Iris pigment epithelial cell (primary cell): ENCODE data around the gene SESN3.
"Not testable (repeated sequence)": the region's sequence is repeated elsewhere in the genome, so short reads cannot be mapped to it uniquely, and the experiment has no call there.

Source experiments
- DNase-seq: peaks from one replicate; pipeline ENCODE4 v3.0.0-alpha.2; 2011; ENCODE audit warnings: low read depth

Gene SESN3

GRCh38 chr11:95152876-95153856, 77.8 kb downstream of the SESN3 start:
- no peak for DNase-seq

GRCh38 chr11:95150956-95151684, 79.9 kb downstream of the SESN3 start:
- DNase-seq = peak; percentile 90

DNA sequence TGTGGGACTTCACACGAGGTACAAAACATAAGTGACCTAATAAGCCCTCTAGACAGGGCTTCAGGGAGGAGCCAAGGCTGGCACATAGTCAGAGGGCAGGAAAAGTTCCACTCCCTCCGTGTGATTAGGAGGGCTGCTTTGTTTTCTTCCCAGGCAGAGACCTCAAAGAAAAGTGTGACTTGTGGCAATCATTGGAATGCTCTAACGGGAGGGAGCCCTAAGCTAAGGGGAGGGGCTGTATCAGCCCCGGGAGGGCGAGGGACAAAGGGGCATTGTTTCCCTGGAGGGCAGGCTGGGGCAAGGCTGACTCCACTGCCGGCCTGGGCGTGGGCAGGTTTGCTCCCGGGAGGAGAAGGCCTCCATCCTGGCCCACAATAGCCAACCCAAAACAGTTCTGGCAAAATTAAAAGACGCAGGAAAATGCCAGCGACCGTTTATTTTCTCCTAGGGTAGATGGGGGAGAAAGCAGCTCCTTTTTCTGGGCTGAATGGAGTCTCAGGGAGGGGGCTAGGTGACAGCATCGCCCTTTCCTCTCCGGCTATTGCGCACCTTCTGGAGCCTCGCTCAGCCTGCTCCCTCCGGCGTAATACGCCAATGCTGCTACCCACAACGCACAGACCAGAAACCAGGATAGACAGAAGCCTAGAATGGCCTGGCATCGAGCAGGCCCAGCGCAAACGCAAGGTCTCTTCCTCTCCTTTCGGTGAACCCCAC, 81.2 kb downstream of the SESN3 start:
- no peak for DNase-seq

DNA sequence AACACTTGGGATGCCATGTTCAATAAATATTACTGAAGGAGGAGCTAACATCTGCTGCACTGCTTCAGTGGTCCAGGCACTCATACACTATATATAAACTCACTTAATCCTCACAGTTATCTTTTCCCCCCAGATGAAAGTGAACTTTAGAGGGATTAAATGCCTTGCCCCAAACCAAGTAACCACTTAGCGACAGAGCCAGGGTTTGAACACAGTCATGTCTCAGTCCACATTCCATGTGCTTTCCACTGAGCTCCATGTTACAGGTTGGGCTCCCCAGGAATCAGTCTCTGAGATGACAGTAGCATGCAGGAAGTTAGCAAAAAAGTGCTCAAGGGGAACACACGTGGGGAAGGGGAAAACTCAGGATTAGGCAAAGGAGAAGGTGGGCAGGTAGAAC, 82.1 kb downstream of the SESN3 start:
- no peak for DNase-seq

DNA sequence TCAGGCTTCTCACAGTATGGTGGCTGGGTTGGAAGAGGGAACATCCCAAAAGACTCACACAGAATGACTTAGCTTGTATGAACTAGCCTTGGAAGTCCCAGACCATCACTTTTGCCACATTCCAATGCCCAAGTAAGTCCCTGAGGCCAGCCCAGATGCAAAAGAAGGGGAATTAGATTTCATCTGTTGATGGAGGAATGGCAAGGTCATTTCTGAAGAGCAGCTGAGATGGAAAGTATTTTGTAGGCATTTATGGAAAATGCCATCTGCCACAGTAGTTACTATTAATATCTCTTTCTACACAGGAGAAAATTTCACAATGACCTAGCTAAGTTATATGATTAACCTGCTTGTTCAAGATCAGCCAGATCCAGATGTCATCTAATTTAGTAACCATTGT, 82.6 kb downstream of the SESN3 start:
- DNase-seq = no peak

DNA sequence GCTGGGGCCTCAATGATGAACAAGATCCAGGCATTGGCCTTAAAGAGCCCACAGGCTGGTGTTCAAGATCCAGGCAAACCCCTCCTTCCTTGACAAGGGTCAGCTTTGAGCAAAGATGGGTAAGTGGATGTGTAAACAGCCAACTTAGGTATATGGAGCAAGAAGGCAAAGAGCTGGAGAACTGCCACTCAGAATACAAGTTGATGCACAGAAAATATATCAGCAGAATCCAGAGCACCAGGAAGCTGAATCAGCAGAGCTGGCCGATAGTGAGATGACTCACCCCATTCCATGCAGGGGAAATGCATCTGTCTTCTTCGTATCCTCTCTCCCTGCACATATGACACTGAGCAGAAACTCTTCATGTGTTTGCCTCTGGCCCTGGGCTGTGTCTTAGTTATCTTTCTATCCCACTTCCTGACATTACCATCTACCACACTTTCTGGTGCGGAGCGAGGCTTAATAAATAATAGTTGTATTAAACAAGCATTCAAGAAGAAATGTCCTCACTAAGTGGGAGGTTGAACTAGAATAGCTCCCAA, 83.6 kb downstream of the SESN3 start:
- DNase-seq = peak; percentile 94

- DNase-seq = no peak
Measured at GRCh38 chr11:95145430-95146060, 85.5 kb downstream of the SESN3 start.

DNA sequence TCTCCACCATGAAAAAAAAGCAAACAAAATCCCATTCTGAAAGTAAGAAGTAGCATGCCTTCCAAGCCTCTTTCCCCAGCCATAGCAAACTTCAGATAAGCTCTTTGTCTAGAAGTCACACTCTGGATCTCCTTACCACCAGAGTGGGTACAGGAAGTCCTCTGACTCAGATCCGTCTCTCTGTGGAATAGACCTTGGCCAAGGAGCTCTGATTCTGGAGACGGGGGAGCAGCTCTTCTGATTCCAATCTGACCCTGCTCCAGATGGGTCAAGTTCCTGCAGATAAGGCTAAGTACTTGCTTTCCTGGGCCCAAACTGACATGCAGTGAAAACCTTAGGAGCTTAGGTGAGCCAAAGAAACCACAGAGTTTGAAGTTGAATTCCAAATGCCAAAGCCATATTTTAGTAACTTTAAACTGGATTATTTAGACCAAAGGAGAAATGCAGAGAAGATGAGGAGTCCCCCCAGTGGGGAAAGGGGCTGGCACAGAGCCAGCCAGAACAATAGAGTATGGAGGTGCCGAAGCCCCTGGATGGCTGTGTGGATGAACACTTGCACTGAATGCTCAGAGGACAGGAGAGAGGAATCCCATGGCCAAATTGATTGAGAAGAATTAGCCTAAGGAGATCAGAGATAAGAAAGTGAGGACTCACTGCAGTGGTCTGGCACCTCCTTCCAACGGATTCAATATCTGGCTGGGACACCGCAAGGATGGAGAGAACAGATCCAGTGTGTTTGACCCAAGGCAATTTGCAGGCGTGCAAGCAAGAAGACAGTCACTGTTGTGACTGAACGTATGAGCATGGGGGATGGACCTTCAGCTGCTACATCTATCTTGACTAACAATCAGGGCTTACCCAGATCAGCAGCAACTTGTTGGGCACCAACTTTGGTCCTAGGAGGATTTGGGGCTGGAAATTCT, 86.4 kb downstream of the SESN3 start:
- no peak for DNase-seq

GRCh38 chr11:95143106-95143681, 87.8 kb downstream of the SESN3 start:
- no peak for DNase-seq

DNA sequence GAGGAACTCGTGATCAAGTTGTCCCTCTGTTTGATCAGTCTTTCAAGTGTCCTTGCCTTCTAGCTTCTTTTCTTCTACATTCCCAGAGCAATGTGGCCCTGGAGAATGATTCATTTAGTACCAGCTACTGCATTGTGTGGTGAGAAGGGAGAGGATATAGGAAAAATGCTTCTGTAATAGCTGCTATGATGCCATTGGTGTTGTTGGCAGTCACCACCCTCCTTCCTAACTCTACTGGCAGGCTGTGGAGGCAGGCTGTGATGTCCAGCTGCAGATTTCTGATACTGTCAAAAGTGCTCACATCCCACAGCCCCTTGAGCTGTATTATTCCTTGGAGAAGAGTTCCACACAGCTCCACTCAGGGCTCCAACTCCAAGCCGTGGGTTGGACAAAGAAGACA, 88.6 kb downstream of the SESN3 start:
- no peak for DNase-seq

- peak; percentile 79 for DNase-seq
Measured at GRCh38 chr11:95140397-95141033, 90.5 kb downstream of the SESN3 start.

DNA sequence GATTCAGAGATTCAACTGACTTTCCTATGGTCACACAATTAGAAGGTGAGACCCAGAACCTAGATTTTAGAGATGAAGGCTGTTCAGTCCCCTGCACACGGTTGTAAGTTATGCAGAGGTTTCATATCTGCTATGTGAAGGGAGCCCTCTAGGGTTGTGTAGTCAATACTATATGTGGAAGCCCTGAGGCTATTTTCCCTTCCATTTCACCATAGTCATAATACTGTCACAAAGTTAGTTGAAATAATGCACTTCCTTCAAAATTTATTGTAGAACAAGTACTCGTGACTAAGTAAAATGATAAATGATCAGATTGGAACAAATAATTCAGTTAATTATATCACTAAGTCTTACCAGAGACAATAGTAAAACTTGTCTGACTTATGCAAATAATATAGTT, 92.6 kb downstream of the SESN3 start:
- peak; percentile 39 for DNase-seq

DNA sequence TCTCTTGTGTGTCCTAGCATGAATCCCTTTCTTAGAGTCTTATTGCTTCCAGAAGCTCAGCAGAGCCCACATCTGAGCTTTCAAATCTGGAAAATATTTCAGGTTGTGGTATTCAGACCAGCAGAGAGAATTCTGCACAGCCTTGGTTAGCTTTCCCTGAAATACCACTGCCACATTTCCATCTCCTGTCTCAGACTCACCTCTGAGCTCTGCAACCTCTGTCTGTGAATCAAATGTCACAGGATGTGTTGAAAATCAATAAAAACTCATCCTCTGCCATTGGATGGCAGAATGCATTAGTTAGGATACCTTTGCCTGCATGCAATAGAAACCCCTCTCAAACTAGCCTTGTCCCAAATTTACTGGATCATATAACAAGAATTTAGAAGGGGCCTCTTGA, 93.7 kb downstream of the SESN3 start:
- DNase-seq = no peak

DNA sequence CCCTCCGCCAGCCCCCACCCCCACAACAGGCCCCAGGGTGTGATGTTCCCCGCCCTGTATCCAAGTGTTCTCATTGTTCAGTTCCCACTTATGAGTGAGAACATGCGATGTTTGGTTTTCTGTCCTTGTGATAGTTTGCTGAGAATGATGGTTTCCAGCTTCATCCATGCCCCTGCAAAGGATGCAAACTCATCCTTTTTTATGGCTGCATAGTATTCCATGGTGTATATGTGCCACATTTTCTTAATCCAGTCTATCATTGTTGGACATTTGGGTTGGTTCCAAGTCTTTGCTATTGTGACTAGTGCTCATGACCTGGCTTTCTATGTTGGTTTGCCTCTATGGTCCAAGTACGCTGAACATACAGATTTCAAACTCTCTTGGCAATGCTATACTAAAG, 94.3 kb downstream of the SESN3 start:
- DNase-seq = not testable (repeated sequence)

DNA sequence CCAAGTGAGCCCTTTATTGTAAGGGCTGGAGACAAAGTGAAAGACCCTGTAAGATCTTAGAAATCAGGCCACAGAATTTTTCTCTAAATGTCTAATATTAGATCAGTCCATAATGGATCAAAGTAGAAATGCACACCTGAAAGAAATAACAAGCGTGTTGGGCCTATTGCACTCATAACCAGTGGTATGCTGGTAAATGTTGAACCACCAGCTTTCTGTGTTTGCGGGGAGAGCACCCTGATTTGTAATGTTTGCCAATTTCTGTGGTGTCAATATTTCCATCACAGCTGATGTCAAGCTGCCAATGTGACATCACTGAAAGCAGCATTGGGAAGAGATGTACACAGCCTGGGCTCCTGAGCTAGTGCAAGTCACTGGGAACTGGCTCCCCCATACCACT, 95.1 kb downstream of the SESN3 start:
- DNase-seq = no peak

DNA sequence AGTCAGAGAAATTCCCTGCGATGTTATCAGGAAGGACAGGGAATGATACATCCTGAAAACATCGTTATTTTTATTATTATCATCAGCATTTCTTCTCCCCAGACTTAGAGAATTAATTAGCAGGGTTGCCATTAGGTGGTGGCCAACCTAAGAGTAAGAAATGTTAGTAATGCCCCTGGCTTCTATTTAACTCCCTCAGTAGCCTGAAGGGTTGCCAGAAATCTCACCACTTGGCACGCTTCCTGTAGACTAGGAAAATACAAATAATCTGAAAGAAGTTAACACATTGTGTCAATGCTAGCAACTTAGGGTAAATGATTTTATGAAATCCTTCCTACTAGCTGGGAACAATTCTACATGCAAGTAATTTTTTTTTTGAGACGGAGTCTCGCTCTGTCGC, 95.8 kb downstream of the SESN3 start:
- no peak for DNase-seq

DNA sequence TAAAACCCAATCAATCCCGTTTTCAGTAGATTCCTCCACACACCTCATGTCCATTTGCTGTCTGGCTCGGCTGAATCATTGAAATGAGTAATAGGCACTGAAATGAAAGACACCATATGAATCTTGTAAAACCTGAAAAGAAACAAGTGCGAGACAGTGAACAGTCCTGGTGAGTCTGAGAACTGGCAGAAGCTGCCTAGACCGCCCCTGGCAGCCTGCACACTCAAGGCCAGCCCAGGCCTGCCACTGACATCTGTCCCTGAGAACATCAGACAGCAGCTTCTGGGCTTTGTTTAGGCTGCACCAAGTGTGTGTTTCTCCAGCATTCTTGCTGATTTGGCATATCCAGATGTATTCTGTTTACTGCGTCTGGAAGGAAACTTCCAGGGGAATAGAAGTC, 96.5 kb downstream of the SESN3 start:
- DNase-seq = peak; percentile 85

DNA sequence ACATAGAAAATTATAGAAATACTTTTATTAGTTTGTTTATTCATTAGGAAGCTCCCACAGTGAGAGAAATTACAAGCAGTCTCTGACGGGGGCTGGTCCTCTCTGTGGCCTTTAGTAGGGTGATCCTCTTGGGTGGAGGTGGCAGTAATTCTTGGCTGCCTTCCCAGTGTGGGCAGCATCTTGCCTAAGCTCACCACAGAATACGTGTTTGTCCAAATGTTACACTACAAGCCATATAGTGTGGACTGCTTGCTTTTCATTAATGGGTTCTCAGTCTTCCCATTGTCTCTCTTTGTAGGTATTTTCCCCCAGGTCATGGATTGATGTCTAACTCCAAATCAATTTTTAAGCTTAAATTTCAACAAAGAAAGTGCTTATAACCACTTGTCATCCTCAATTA, 98.0 kb downstream of the SESN3 start:
- DNase-seq = no peak

GRCh38 chr11:95128602-95129001, 102.4 kb downstream of the SESN3 start:
- no peak for DNase-seq

- DNase-seq = no peak
Measured at GRCh38 chr11:95123556-95123955, 107.4 kb downstream of the SESN3 start.
